K562 (cell line): ENCODE results near the gene TCIRG1. TPM values are rescaled to one million over a fixed set of nuclear protein-coding genes. Genes with fewer than 3 reads are reported as not detected.
A peak's percentile ranks its signal among the peaks of the same experiment; 100 is the strongest.

Source experiments
- ATAC-seq: fragments of 200-7000 bp; cut with Tn5 transposase; 3 replicates; pipeline ENCODE4 v1.9.1; 2020; ENCODE audit warnings: moderate library complexity
- BruUV-seq: library from RNA; stranded (reverse); fragments of 400-500 nt; replicated peaks from 2 replicates; lab custom pipeline; 2021; lab: Mats Ljungman, UMichigan
- CTCF ChIA-PET: fragments of 300-600 bp; formaldehyde crosslinking; extraction: SDS; loops from one replicate; lab custom pipeline; 2021; ENCODE audit warnings: low intra/inter-chr PET ratio; lab: Yijun Ruan, JAX
- POLR2A ChIA-PET: fragments of 300-600, 350-650 bp; sonication (Branson Sonifier 250); formaldehyde crosslinking; extraction: SDS; loops from one replicate; lab custom pipeline; 2021; ENCODE audit warnings: antibody characterized with exemption, inconsistent platforms; lab: Yijun Ruan, JAX
- DNase-seq, 4 experiments: peaks; one replicate each; pipeline versions ENCODE4 v3.0.0 to v3.0.0-alpha.2; 2011 to 2018; ENCODE audit warnings: low spot score in 3 of 4, mixed read lengths in 3 of 4; ENCODE audit errors: extremely low read depth in 1 of 4
- FAIRE-seq: peaks from 2 replicates; lab custom pipeline; 2011; peaks lifted over from hg19 to GRCh38; lab: Jason Lieb, UNC
- H2AFZ ChIP-seq: 2 replicates; pipeline ENCODE4 v1.6.0; 2011; ENCODE audit warnings: low read depth, low read length, control low read depth, inconsistent platforms
- H3K27ac ChIP-seq: fragments of 200-600 bp; 3 replicates; pipeline ENCODE4 v1.8.0; 2011; ENCODE audit warnings: low read depth, mild to moderate bottlenecking, control low read depth, inconsistent platforms, low read length, moderate library complexity, mixed read lengths; ENCODE audit errors: extremely low read depth
- H3K27me3 ChIP-seq, 2 experiments: fragments of 300-600 bp in 1 of 2; 2 replicates in 1 of 2; 3 replicates in 1 of 2; pipeline versions ENCODE4 v1.6.0 to v1.8.0; 2011; ENCODE audit warnings: inconsistent platforms in 2 of 2, low read length in 2 of 2, mild to moderate bottlenecking in 1 of 2, mixed read lengths in 1 of 2, moderate library complexity in 1 of 2; ENCODE audit not compliant: control insufficient read depth in 2 of 2, insufficient read depth in 2 of 2
- H3K36me3 ChIP-seq: fragments of 300-600 bp; 3 replicates; pipeline ENCODE4 v1.8.0; 2011; ENCODE audit warnings: mild to moderate bottlenecking, low read length, inconsistent platforms; ENCODE audit not compliant: control insufficient read depth, insufficient read depth
- H3K4me1 ChIP-seq, 2 experiments: fragments of 200-600 bp in 1 of 2; replicated peaks in 1 of 2; 2 replicates in 1 of 2; 3 replicates in 1 of 2; pipeline versions ENCODE4 v1.5.1 to v1.8.0; 2011; ENCODE audit warnings: inconsistent platforms in 2 of 2, low read length in 2 of 2, mild to moderate bottlenecking in 1 of 2, mixed read lengths in 1 of 2, moderate library complexity in 1 of 2; ENCODE audit not compliant: control insufficient read depth in 2 of 2, insufficient read depth in 2 of 2
- H3K4me2 ChIP-seq: 2 replicates; pipeline ENCODE4 v1.6.1; 2011; ENCODE audit warnings: low read length, control low read depth, inconsistent platforms, mixed read lengths; ENCODE audit not compliant: insufficient read depth
- H3K4me3 ChIP-seq: fragments of 200-600 bp; sonication (generic), shearing (Covaris generic); 2 replicates; pipeline ENCODE4 v1.5.1; 2016; ENCODE audit warnings: control low read depth, inconsistent platforms
- H3K79me2 ChIP-seq: fragments of 200-600 bp; 3 replicates; pipeline ENCODE4 v1.8.0; 2011; ENCODE audit warnings: low read length, inconsistent platforms; ENCODE audit not compliant: control insufficient read depth, insufficient read depth
- H3K9ac ChIP-seq, 2 experiments: 2 replicates each; pipeline versions ENCODE4 v1.6.0 to v1.6.1; 2011; ENCODE audit warnings: low read depth in 2 of 2, low read length in 2 of 2, control low read depth in 1 of 2, inconsistent platforms in 1 of 2, mild to moderate bottlenecking in 1 of 2, mixed read lengths in 1 of 2; ENCODE audit not compliant: insufficient read depth in 1 of 2
- H3K9me1 ChIP-seq: one replicate; pipeline ENCODE4 v1.6.0; 2011; ENCODE audit warnings: inconsistent platforms, mild to moderate bottlenecking, low read length, moderate library complexity; ENCODE audit not compliant: control insufficient read depth, insufficient read depth
- H3K9me3 ChIP-seq: replicated peaks from 2 replicates; pipeline ENCODE4 v1.5.1; 2011; ENCODE audit warnings: low read depth, low read length, inconsistent platforms; ENCODE audit not compliant: control insufficient read depth, insufficient read depth
- H4K20me1 ChIP-seq: replicated peaks from 2 replicates; pipeline ENCODE4 v1.6.1; 2011; ENCODE audit warnings: low read length, inconsistent platforms, mixed read lengths; ENCODE audit not compliant: control insufficient read depth, insufficient read depth
- CREM ChIP-seq: IDR thresholded peaks from 2 replicates; pipeline ENCODE4 v1.6.1; 2014; ENCODE audit warnings: antibody characterized with exemption, low read depth
- ZNF143 ChIP-seq: sonication (generic); formaldehyde crosslinking; IDR thresholded peaks from 2 replicates; pipeline ENCODE4 v1.9.0; 2022; ENCODE audit warnings: mild to moderate bottlenecking, missing genetic modification reagents
- WGBS: fragments of 100-300 bp; shearing (Covaris generic); methylation state at CpG from one replicate; pipeline ENCODE4 v1.1.6; 2016; ENCODE audit warnings: low coverage, mixed read lengths; ENCODE audit not compliant: insufficient coverage; ENCODE audit errors: missing lambda C conversion rate; 5-methylcytosine and 5-hydroxymethylcytosine counted together
- in situ Hi-C: fragments of 300-500 bp; cut with MboI; formaldehyde crosslinking; loops from 4 replicates; pipeline ENCODE4 v1.15.0; 2018; ENCODE audit warnings: inconsistent platforms, mixed read lengths
- intact Hi-C: fragments of 100-400 bp; cut with micrococcal nuclease; formaldehyde crosslinking; loops from 2 replicates; pipeline ENCODE4 v1.14.2; 2022
- polyA plus RNA-seq, 8 experiments: library from polyadenylated mRNA; depleted of rRNA in 4 of 8; stranded (reverse) in 5 of 8; unstranded in 3 of 8; fragments of >200 nt; fragmentation: Nextera tagmentation in 2 of 8; fragmentation: Illumina TruSeq in 1 of 8; extraction: Ambion mirVana in 2 of 8; extraction: Trizol in 1 of 8; gene quantifications; 2 replicates each; pipeline versions ENCODE4 v1.2.1 to v1.2.3, GENCODE V29; 2011 to 2014; ENCODE audit warnings: inconsistent platforms in 1 of 8, missing spikeins in 1 of 8
- total RNA-seq, 7 experiments: library from RNA; depleted of rRNA in 6 of 7; stranded (reverse); fragments of >200 nt in 6 of 7; fragmentation: Illumina TruSeq in 2 of 7; extraction: Trizol in 2 of 7; gene quantifications; 2 replicates each; pipeline versions ENCODE4 v1.2.1 to v1.2.3, GENCODE V29; 2011 to 2021; ENCODE audit warnings: low replicate concordance in 1 of 7
- TF ChIP-seq, protein P1 (sequence below), 3 experiments: fragments of 200-800 bp in 1 of 3; sonication (Bioruptor generic) in 1 of 3; sonication (generic) in 1 of 3; formaldehyde crosslinking in 1 of 3; IDR thresholded peaks; 2 replicates each; pipeline versions ENCODE4 v1.6.1 to v1.8.0; 2016 to 2022; ENCODE audit warnings: mild to moderate bottlenecking in 2 of 3, missing compliant biosample characterization in 2 of 3, missing genetic modification characterization in 2 of 3, missing genetic modification reagents in 1 of 3

Gene TCIRG1
- total and polyA plus RNA-seq, 9 of the 15 experiments (the other 6 are each of a cell fraction or from before 2014, with no cell fraction given) = 0.49 to 143 (median 24.4) TPM

DNA sequence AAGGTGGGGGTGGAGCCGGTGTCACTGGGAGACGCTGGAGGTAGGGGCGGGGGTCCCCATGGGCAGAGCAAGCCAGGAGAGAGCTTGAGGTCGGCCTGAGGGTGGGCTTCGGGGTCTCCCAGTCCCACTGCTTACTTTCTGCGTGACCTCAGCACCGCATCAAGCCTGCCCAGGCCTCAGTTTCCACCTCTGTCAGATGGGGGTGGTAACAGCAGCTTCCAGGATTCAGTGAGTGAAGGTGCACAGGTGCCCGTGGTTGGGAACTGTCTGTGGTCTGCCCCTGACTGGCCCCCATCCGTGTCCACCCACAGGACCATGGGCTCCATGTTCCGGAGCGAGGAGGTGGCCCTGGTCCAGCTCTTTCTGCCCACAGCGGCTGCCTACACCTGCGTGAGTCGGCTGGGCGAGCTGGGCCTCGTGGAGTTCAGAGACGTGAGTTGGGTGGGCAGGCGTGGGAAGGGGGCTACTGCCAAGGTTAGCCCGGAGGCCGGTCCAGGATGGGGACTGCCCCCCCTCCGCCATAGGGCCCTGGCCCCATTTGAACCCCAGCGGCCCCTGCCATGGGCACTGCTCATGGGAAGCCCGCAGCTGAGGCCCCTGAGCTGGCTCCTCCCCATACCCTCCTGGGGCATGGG, 2.2 kb downstream of the TCIRG1 start:
- Histone ChIP-seq H3K27me3 (no peaks in the 10 kb centered on the region), H3K4me3 (peak overlapping the region; percentile 92), H3K4me1 (peaks cover 44 to 95% of the 10 kb centered on the region in 2 experiments), H4K20me1 (peaks cover 4% of the 10 kb centered on the region; the same call in 1 of the 2 replicates), H3K79me2 (peaks cover 37% of the 10 kb centered on the region), H3K4me2 (peak overlapping the region; percentile 74), H3K9ac (peak overlapping the region; percentile 72 to 90; a peak in 3 of 4 replicates), H3K9me1 (no peaks in the 10 kb centered on the region), H2AFZ (no peak overlapping the region)
- ATAC-seq (no peak), FAIRE-seq (no peak), DNase-seq (no peak)
- CTCF ChIA-PET = interaction anchor here (0.6 kb wide), 1 partner anchor 272 kb away, joined by 3 read pairs; no protein-coding TSS in a partner anchor
- BruUV-seq = no TSS peak
- intact Hi-C loops = no loop called here
- TF ChIP-seq ZNF143 (CRISPR knock-in tag) (0 out of 2 replicates have a peak, but pooled peaks have one; percentile 9), CREM (no peak; the same call in 1 of the 2 replicates)
- TF ChIP-seq, protein P1, sequence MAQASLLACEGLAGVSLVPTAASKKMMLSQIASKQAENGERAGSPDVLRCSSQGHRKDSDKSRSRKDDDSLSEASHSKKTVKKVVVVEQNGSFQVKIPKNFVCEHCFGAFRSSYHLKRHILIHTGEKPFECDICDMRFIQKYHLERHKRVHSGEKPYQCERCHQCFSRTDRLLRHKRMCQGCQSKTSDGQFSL (CRISPR knock-in tag; IDR thresholded peaks at IDR 0.05) = 0 out of 2 replicates have a peak, but pooled peaks have one; percentile 10
- TF ChIP-seq, protein P1 (tag; IDR thresholded peaks at IDR 0.05) = 0 out of 4 replicates have a peak, but pooled peaks of 1 of the 2 experiments have one; percentile 7
- TF ChIP-seq, all 486 proteins: peak for 2
- in situ Hi-C loops = no loop called here
- Histone ChIP-seq H3K27ac (peak overlapping the region; percentile 83), H3K9me3 (no peaks in the 10 kb centered on the region), H3K36me3 (peaks cover 54% of the 10 kb centered on the region; the same call in 2 of the 3 replicates)
- POLR2A ChIA-PET = interaction anchor here (1.6 to 4.9 kb wide), 4 partner anchors 10 to 44 kb away, joined by 4 to 55 read pairs (median 8); partner anchors contain the start of gene NDUFS8
- WGBS = 71% methylated on average over 15 of the region's 23 CpGs
